ENCODE measurements around the gene CKB.

The CKB gene

GRCh38 chr14:103509864-103510723 is 12.5 kb downstream of the CKB start:
- no peak for DNase-seq

DNA sequence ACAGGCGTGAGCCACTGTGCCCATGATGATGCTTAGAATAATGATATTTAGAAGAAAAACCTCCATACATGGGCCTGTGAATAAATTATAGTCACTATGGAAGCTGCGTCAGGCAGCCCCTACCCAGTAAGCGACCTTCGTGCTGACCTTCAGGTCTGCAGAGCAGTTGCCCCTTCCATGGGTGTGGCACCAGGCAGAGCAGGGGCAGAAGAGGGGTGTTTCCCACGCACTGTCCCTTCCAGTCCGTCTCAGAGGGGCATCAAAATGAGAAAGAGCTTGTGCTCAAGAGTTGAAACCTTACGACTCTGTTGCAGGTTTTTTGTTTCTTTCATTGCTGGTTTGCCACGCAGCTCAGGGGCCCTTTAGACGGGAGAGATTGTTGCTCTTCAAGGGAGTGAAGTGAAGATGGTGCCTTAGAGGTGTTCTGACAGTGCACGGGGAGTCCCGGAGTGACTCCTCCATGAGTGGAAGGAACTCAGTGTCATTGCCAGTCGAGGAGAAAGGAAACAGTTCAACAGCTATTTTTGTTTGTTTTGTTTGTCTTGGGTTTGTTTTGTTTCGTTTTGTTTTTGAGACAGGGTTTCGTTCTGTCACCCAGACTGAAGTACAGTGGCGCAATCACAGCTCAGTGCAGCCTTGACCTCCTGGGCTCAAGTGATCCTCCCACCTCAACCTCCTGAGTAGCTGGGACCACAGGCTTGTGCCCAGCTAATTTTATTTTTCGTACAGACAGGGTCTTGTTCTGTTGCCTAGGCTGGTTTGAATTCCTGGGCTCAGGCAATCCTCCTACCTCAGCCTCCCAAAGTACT is 13.9 kb downstream of the CKB start:
- DNase-seq, result no peak

GRCh38 chr14:103507751-103508150 is 14.9 kb downstream of the CKB start:
- no peak for DNase-seq

GRCh38 chr14:103504991-103505565 is 17.6 kb downstream of the CKB start:
- DNase-seq, result no peak

DNA sequence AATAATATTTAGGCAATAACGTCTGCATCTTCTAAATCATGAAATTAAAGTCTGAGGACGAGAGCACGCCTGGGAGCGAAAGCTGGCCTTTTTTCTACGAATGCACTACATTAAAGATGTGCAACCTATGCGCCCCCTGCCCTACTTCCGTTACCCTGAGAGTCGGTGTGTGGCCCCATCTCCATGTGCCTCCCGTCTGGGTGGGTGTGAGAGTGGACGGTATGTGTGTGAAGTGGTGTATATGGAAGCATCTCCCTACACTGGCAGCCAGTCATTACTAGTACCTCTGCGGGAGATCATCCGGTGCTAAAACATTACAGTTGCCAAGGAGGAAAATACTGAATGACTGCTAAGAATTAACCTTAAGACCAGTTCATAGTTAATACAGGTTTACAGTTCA is 19.3 kb downstream of the CKB start:
- no peak for DNase-seq

DNA sequence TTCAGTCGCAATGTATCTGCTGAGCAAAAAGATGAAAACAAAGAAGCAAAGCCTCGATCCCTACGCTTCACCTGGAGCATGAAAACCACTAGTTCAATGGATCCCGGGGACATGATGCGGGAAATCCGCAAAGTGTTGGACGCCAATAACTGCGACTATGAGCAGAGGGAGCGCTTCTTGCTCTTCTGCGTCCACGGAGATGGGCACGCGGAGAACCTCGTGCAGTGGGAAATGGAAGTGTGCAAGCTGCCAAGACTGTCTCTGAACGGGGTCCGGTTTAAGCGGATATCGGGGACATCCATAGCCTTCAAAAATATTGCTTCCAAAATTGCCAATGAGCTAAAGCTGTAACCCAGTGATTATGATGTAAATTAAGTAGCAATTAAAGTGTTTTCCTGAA is 19.8 kb downstream of the CKB start:
- no peak for DNase-seq

GRCh38 chr14:103501921-103502669 is 20.5 kb downstream of the CKB start:
- no peak for DNase-seq

GRCh38 chr14:103501041-103501870 is 21.4 kb downstream of the CKB start:
- no peak for DNase-seq

GRCh38 chr14:103500148-103500990 is 22.3 kb downstream of the CKB start:
- peak; percentile 77 for DNase-seq

GRCh38 chr14:103499709-103500108 is 22.9 kb downstream of the CKB start:
- DNase-seq, result no peak

- no peak for DNase-seq
These were observed 25.9 kb downstream of the CKB start for GRCh38 chr14:103496776-103497175.

- DNase-seq, result no peak
These were observed 26.8 kb downstream of the CKB start for GRCh38 chr14:103495854-103496253.

GRCh38 chr14:103492156-103492925 is 30.3 kb downstream of the CKB start:
- DNase-seq, result no peak

GRCh38 chr14:103491691-103492090 is 30.9 kb downstream of the CKB start:
- no peak for DNase-seq

- no peak for DNase-seq
These were observed 33.0 kb downstream of the CKB start for GRCh38 chr14:103489621-103490020.

DNA sequence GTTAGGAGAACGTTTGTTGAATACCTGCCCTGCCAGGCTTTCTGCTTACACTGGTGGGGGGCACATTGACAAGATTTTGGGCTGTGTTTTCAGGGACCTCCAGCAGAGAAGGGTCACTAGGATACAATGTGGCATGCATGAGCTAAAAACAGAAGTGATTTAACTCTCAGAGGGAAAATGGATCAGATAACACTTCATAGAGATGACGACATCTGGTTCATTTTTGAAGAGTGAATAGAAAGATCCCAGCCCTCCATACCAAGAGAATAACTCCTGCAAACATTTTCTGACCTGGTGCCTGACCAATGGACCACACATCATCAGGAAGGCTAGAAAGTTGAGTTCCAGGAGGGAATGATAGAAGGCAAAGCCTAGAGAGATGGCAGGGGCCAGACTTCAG is 33.7 kb downstream of the CKB start:
- no peak for DNase-seq

DNA sequence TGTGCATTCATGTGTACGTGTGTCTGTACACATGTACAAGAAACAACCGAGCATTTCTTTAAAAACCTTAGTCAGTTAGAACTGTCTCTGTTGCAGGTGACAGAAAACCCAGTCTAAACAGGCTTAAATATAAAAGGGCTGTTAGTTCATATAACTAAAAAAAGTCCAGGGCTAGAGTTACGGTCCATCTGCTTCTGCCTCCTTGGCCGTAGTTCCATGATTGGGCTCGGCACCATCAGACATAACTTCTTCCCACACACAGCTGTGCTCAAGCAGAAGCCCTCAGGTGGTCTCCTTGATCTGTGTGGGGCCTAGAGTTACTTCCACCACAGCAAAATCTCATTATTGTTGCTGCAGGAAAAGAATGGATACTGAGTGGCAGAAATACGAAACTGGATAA is 34.6 kb downstream of the CKB start:
- DNase-seq, result no peak

DNA sequence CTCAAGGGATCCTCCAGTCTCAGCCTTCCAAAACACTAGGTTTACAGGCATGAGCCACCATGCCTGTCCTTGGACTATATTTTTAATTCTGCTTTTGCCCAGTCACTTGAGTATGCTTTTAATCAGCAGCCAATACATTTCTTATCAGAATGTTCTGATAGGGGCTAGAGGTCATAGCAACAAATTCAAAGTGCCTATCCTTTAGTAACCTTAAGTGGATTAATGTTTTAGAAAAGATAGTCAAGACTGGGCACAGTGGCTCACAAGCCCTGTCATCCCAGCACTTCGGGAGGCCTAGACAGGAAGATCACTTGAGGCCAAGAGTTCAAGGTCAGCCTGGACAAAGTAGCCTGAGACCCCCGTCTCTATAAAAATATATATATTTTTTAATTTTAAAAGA is 37.1 kb downstream of the CKB start:
- no peak for DNase-seq

DNA sequence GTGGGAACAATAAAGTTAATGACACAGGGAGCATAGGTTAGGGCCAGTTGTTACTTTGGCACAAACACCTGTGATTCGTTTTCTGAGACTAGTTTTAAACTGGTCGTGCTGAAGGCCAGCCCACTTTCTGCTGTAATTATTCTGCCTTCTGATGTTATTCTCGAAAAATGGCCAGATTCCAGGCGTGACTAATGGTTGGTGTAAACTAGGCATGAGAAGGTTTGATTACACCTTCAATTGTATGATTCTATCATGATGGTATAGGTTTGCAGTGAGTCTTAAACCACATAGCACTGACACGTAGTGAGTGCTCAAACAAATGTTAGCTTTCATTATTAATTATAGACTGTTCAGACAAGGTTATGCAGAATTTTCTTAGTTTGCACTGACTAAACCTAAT is 39.0 kb downstream of the CKB start:
- no peak for DNase-seq

DNA sequence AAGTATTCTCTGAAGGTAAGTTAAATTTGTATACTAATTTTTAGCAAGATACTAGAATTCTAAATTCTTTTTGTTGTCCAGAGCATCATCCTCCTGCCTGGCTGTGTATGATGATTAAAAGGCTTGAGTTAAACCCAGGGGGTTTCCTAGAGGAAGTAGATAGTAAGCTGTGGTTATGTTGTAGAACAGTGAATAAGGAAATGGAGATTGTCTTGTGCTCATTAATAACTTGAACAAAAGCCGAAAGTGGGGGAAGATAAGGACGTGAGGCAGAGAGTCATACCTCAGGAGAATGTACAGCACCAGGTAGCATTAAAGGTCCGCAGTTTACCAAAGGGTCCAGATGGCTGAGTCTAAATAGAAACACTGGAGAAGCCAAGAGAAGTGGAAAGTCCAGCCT is 42.0 kb downstream of the CKB start:
- no peak for DNase-seq

Measured in KG1 (cell line).